Activated CD4-positive, alpha-beta T cell treated with anti-CD3 and anti-CD28 coated beads, Interleukin-2, amount 50 U/mL, for 16 hours (primary cell): ENCODE results near the gene LACTB.
A peak's percentile ranks its signal among the peaks of the same experiment; 100 is the strongest.

Experiments
- DNase-seq: peaks from one replicate; pipeline ENCODE4 v3.0.0-alpha.2; 2020

The LACTB gene

GRCh38 chr15:63134245-63134985, 12.8 kb downstream of the LACTB start:
- DNase-seq, result no peak

GRCh38 chr15:63135281-63135680, 13.6 kb downstream of the LACTB start:
- no peak for DNase-seq

- peak; percentile 30 for DNase-seq
Measured at GRCh38 chr15:63135804-63136203, 14.1 kb downstream of the LACTB start.

- no peak for DNase-seq
Measured at GRCh38 chr15:63136742-63137141, 15.1 kb downstream of the LACTB start.

GRCh38 chr15:63140936-63141335, 19.3 kb downstream of the LACTB start:
- no peak for DNase-seq

GRCh38 chr15:63145426-63145825, 23.8 kb downstream of the LACTB start:
- no peak for DNase-seq

GRCh38 chr15:63146684-63147083, 25.0 kb downstream of the LACTB start:
- no peak for DNase-seq

- no peak for DNase-seq
Measured at GRCh38 chr15:63151665-63152064, 30.0 kb downstream of the LACTB start.

GRCh38 chr15:63155486-63155885, 33.8 kb downstream of the LACTB start:
- no peak for DNase-seq

GRCh38 chr15:63156086-63156710, 34.5 kb downstream of the LACTB start:
- no peak for DNase-seq

GRCh38 chr15:63156755-63157117, 35.1 kb downstream of the LACTB start:
- no peak for DNase-seq

- DNase-seq, result peak; percentile 92
Measured at GRCh38 chr15:63157118-63157843, 35.6 kb downstream of the LACTB start, which contains the start of gene RPS27L. Gene RPS27L (minus strand): TSS chr15:63157477. CDS start chr15:63157405, 72 bp downstream.

GRCh38 chr15:63157891-63158431, 36.3 kb downstream of the LACTB start:
- DNase-seq, result peak; percentile 33

- DNase-seq, result no peak
Measured at GRCh38 chr15:63160638-63161037, 39.0 kb downstream of the LACTB start.

GRCh38 chr15:63163217-63163616, 41.6 kb downstream of the LACTB start:
- no peak for DNase-seq

- DNase-seq, result no peak
Measured at GRCh38 chr15:63165166-63165859, 43.7 kb downstream of the LACTB start.

GRCh38 chr15:63166219-63166618, 44.6 kb downstream of the LACTB start:
- DNase-seq, result no peak

GRCh38 chr15:63169788-63170187, 48.1 kb downstream of the LACTB start:
- no peak for DNase-seq

GRCh38 chr15:63172376-63172775, 50.7 kb downstream of the LACTB start:
- no peak for DNase-seq

GRCh38 chr15:63172851-63173451, 51.3 kb downstream of the LACTB start:
- no peak for DNase-seq

- DNase-seq, result no peak
Measured at GRCh38 chr15:63176302-63176701, 54.6 kb downstream of the LACTB start.

- no peak for DNase-seq
Measured at GRCh38 chr15:63178034-63178433, 56.4 kb downstream of the LACTB start.

GRCh38 chr15:63180746-63181145, 59.1 kb downstream of the LACTB start:
- no peak for DNase-seq
